Heart left ventricle (tissue), 13 donors: ENCODE results near the gene CCDC136.

Experiments used
- CTCF ChIP-seq, 12 donors: fragments of 200-600 bp; sonication (generic) in 4 of 12; IDR thresholded peaks; one replicate each; pipeline versions ENCODE4 v1.5.0 to v1.8.0; 2018 to 2022; ENCODE audit warnings: antibody characterized with exemption in 12 of 12, mild to moderate bottlenecking in 5 of 12
- POLR2A ChIP-seq, 2 donors: fragments of 450-650 bp; IDR thresholded peaks; one replicate each; pipeline ENCODE4 v1.6.1; 2017; ENCODE audit warnings: antibody characterized with exemption in 2 of 2, mild to moderate bottlenecking in 2 of 2, moderate library complexity in 2 of 2
- donor health status: ischemic (EF 13 %, LVEDD 7.1; RV severe dilation, severe dysfunction).
- donor health status: DM: no; HTN: yes; CAD: no.
- donor health status: DM: no; HTN: no; CAD: no.
- donor health status: ischemic (EF 25% LVEDD 6.9; RV normal size, moderate dysfunction).
- donor health status: ischemic (EF 25% LVEDD 5.7; RV mildly dilated, moderate dysfunction).
- donor health status: ischemic (EF 35%, LVEDD 5.7; RV mildly dilated, moderate dysfunction).
- donor health status: nonischemic (EF 11% LVEDD 7.7; RV severe dilation, severe dysfunction).
- donor health status: DM: yes; HTN: yes; CAD: no.
- donor health status: PGD.
- donor health status: ischemic (EF 29% LVEDD 5.4; RV normal size, mild dysfunction).
- donor health status: nonischemic (EF 23%, LVEDD 6.1; RV moderate dilation, normal function).

- no peak for TF ChIP-seq POLR2A (IDR thresholded peaks at IDR 0.05)
- TF ChIP-seq CTCF (IDR thresholded peaks at IDR 0.05), result no peak
Measured at GRCh38 chr7:128795129-128795528, 3.4 kb downstream of the CCDC136 start.
